Prostate gland (tissue), 2 donors: Measurements from ENCODE around the gene OR4B1. TPM values are rescaled to one million over a fixed set of nuclear protein-coding genes. Genes with fewer than 3 reads are reported as not detected.

Source experiments
- DNase-seq: peaks from one replicate; pipeline ENCODE4 v3.0.0-alpha.2; 2019; ENCODE audit warnings: low spot score
- H3K27ac ChIP-seq, 2 donors: fragments of 200-600 bp; sonication (generic); 2 replicates each; pipeline ENCODE4 v1.5.1; 2017 to 2019
- H3K27me3 ChIP-seq: fragments of 200-600 bp; sonication (generic); replicated peaks from 2 replicates; pipeline ENCODE4 v1.5.1; 2019; ENCODE audit not compliant: insufficient read depth
- H3K36me3 ChIP-seq, 2 donors: fragments of 200-600 bp; sonication (generic); 1 replicate in 1 of 2; 2 replicates in 1 of 2; pipeline versions ENCODE4 v1.5.1 to v1.8.1; 2017 to 2019
- H3K4me1 ChIP-seq: fragments of 200-600 bp; sonication (generic); replicated peaks from 2 replicates; pipeline ENCODE4 v1.5.1; 2019
- H3K4me3 ChIP-seq, 2 donors: fragments of 200-600 bp; sonication (generic); 2 replicates each; pipeline ENCODE4 v1.5.1; 2017 to 2019
- H3K9me3 ChIP-seq: fragments of 200-600 bp; sonication (generic); 2 replicates; pipeline ENCODE4 v1.5.1; 2017
- POLR2A ChIP-seq: fragments of 450-650 bp; IDR thresholded peaks from one replicate; pipeline ENCODE4 v1.6.1; 2016; ENCODE audit warnings: antibody characterized with exemption, mild to moderate bottlenecking
- POLR2AphosphoS5 ChIP-seq: sonication (generic); formaldehyde crosslinking; IDR thresholded peaks from one replicate; pipeline ENCODE4 v1.6.1; 2017; ENCODE audit warnings: antibody characterized with exemption
- WGBS: methylation state at CpG from one replicate; pipeline ENCODE4 v1.1.5; 2018; 5-methylcytosine and 5-hydroxymethylcytosine counted together
- intact Hi-C: fragments of 100-400 bp; cut with DNase I; formaldehyde crosslinking; loops from one replicate; pipeline ENCODE4 v1.14.2; 2022
- total RNA-seq, 2 donors: library from RNA; depleted of rRNA; stranded (reverse); fragments of >200 nt; gene quantifications; one replicate each; pipeline ENCODE4 v1.1.0, GENCODE V29; 2016
- TF ChIP-seq, protein P1 (sequence below), 4 experiments: fragments of 200-600 bp in 2 of 4; fragments of 450-650 bp in 2 of 4; sonication (generic) in 2 of 4; IDR thresholded peaks; 1 replicate in 3 of 4; 2 replicates in 1 of 4; pipeline ENCODE4 v1.5.1; 2016 to 2019; ENCODE audit warnings: antibody characterized with exemption in 4 of 4, mild to moderate bottlenecking in 2 of 4, moderate library complexity in 2 of 4

OR4B1 gene
- total RNA-seq, 2 donors from 2014 or later: not detected

DNA sequence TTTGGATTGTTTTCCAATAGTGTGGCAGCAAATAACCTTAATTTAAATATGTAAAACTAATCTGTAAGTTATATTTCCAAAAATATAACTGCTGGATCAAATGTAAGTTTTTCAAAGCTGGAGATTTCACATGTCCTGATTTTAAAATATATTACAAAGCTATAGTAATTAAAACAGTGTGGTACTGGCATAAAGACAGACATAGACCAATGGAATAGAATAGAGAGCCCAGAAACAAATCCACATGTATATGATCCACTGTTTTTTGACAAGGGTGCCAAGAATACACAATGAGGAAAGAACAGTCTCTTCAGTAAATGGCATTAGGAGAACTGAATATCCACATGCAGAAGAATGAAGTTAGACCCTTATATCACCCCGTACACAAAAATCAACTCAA is 32.3 kb downstream of the OR4B1 start:
- no peak overlapping the region for H3K27ac ChIP-seq
- no peak for DNase-seq
- no peaks in the 10 kb centered on the region for H3K4me1 ChIP-seq
- H3K9me3 ChIP-seq: no peaks in the 10 kb centered on the region
- no peak overlapping the region for H3K4me3 ChIP-seq
- intact Hi-C loops: no loop called here
- H3K36me3 ChIP-seq: no peaks in the 10 kb centered on the region
- TF ChIP-seq POLR2AphosphoS5: no peak
- no peak for TF ChIP-seq POLR2A
- TF ChIP-seq, protein P1, sequence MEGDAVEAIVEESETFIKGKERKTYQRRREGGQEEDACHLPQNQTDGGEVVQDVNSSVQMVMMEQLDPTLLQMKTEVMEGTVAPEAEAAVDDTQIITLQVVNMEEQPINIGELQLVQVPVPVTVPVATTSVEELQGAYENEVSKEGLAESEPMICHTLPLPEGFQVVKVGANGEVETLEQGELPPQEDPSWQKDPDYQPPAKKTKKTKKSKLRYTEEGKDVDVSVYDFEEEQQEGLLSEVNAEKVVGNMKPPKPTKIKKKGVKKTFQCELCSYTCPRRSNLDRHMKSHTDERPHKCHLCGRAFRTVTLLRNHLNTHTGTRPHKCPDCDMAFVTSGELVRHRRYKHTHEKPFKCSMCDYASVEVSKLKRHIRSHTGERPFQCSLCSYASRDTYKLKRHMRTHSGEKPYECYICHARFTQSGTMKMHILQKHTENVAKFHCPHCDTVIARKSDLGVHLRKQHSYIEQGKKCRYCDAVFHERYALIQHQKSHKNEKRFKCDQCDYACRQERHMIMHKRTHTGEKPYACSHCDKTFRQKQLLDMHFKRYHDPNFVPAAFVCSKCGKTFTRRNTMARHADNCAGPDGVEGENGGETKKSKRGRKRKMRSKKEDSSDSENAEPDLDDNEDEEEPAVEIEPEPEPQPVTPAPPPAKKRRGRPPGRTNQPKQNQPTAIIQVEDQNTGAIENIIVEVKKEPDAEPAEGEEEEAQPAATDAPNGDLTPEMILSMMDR (IDR thresholded peaks at IDR 0.05): no peak
- no peaks in the 10 kb centered on the region for H3K27me3 ChIP-seq
- 90% methylated on average over 1 of the region's 1 CpG for WGBS

GRCh38 chr11:48261600-48261999 is 45.0 kb downstream of the OR4B1 start:
- Histone ChIP-seq H3K9me3 (no peaks in the 10 kb centered on the region), H3K27me3 (no peaks in the 10 kb centered on the region), H3K27ac (no peak overlapping the region), H3K36me3 (no peaks in the 10 kb centered on the region), H3K4me1 (no peaks in the 10 kb centered on the region), H3K4me3 (no peak overlapping the region)
- no peak for TF ChIP-seq POLR2AphosphoS5
- no peak for TF ChIP-seq POLR2A
- TF ChIP-seq, protein P1 (IDR thresholded peaks at IDR 0.05): no peak
- intact Hi-C loops: no loop called here
- no peak for DNase-seq
- WGBS: 82% methylated on average over 2 of the region's 2 CpGs

DNA sequence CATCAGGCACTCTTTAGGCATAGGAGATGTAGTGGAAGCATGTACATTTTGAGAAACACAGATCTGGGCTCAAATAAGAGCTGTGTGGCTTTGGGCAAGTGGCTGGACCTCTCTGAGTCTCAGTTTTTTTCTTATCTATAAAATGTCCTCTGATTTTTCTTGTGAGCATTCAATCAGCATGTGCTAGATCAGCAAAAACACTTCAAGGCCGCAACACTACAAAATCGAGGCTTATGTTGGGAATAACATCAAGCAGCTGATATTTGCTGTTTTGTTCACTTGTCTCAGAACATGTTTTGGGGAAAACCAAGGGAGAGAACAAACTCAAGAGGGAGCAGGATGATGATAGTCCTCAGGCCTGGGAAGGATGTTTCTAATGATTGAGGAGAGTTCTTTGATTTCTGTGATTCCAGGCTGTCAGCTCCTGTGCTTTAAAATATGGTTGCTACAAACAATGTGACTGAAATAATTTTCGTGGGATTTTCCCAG is 46.9 kb downstream of the OR4B1 start, which contains the start of gene OR4X1:
TSS of gene OR4X1 (plus strand) at position 439 of the 489 bp plus-strand sequence. CDS start at position 439, 0 bp downstream.
- WGBS: 36% methylated on average over 3 of the region's 3 CpGs

More for the DNA sequence above, 46.9 kb downstream of the OR4B1 start, which contains the start of gene OR4X1:
- Histone ChIP-seq H3K9me3 (no peaks in the 10 kb centered on the region), H3K36me3 (no peaks in the 10 kb centered on the region), H3K4me1 (no peaks in the 10 kb centered on the region), H3K4me3 (no peak within 1 kb of the TSS), H3K27me3 (no peaks in the 10 kb centered on the region), H3K27ac (no peak within 1 kb of the TSS)
- DNase-seq: no peak
- intact Hi-C loops: no loop called here
- TF ChIP-seq POLR2AphosphoS5: no peak
- TF ChIP-seq, protein P1 (IDR thresholded peaks at IDR 0.05): no peak

Other genes with a start within 250 kb of the OR4B1 start
- gene PTPRJ, start 236.3 kb upstream of the OR4B1 start, total RNA-seq: 10 to 100 TPM; 24.9 to 48.0 TPM
- not detected for gene OR4X2, start 28.3 kb downstream of the OR4B1 start, total RNA-seq
- gene OR4X1, start 47.1 kb downstream of the OR4B1 start, total RNA-seq: not detected
- gene OR4S1, start 89.4 kb downstream of the OR4B1 start, total RNA-seq: not detected
- not detected for gene OR4C3, start 108.1 kb downstream of the OR4B1 start, total RNA-seq
- not detected for gene OR4C5, start 149.7 kb downstream of the OR4B1 start, total RNA-seq